ENCODE results near the gene INTS11.

GRCh38 chr1:1274931-1275431, 49.5 kb downstream of the INTS11 start:
- TF ChIP-seq CTCF (conservative IDR thresholded peaks at IDR 0.05; ENCODE audit: low read depth in 2 of 2) = no peak
- TF ChIP-seq POLR2AphosphoS5 (IDR thresholded peaks at IDR 0.05; ENCODE audit: low read depth) = no peak
- no peak for TF ChIP-seq EZH2 (IDR thresholded peaks at IDR 0.05; ENCODE audit: low read depth, unreplicated experiment)
- TF ChIP-seq REST (IDR thresholded peaks at IDR 0.05; ENCODE audit: unreplicated experiment) = no peak
- TF ChIP-seq ETS1 (IDR thresholded peaks at IDR 0.05) = no peak
- TF ChIP-seq CREB1 (CRISPR knock-in tag; IDR thresholded peaks at IDR 0.05; ENCODE audit: low read depth) = no peak
- TF ChIP-seq JUNB (IDR thresholded peaks at IDR 0.05; ENCODE audit: unreplicated experiment) = no peak
- TF ChIP-seq EZH2phosphoT487 (IDR thresholded peaks at IDR 0.05; ENCODE audit: unreplicated experiment) = no peak
- no peak for TF ChIP-seq ZNF331 (CRISPR knock-in tag; IDR thresholded peaks at IDR 0.05; ENCODE audit: low read depth)
- no peak for TF ChIP-seq STAT1 (IDR thresholded peaks at IDR 0.05; ENCODE audit: unreplicated experiment)
- no peak for TF ChIP-seq NANOG (IDR thresholded peaks at IDR 0.05; ENCODE audit: borderline replicate concordance)
- no peak for TF ChIP-seq ZNF114 (CRISPR knock-in tag; IDR thresholded peaks at IDR 0.05)
- no peak for TF ChIP-seq ZNF462 (CRISPR knock-in tag; IDR thresholded peaks at IDR 0.05)

Data from GM23338 (cell line).